Activated CD4-positive, alpha-beta T cell treated with anti-CD3 and anti-CD28 coated beads, Interleukin-2, amount 10 ng/mL, durations not matched to agents 7 days and 5 days (primary cell): ENCODE measurements around the gene POGLUT2. TPM values are rescaled to one million over a fixed set of nuclear protein-coding genes. Genes with fewer than 3 reads are reported as not detected.

Experiments used
- CTCF ChIA-PET: fragments of 350-600 bp; sonication (Branson Sonifier 250); formaldehyde crosslinking; loops from one replicate; lab custom pipeline; 2021; ENCODE audit warnings: antibody characterized with exemption; lab: Charles Lee
- POLR2A ChIA-PET: fragments of 350-600 bp; sonication (Branson Sonifier 250); formaldehyde crosslinking; loops from one replicate; lab custom pipeline; 2021; ENCODE audit warnings: antibody characterized with exemption; lab: Charles Lee
- DNase-seq: peaks from one replicate; pipeline ENCODE4 v3.0.0-alpha.2; 2020
- H3K27ac Mint-ChIP-seq: one replicate; pipeline ENCODE4 v1.8.0; 2021; ENCODE audit warnings: mild to moderate bottlenecking, moderate library complexity, mixed read lengths
- H3K27me3 Mint-ChIP-seq: one replicate; pipeline ENCODE4 v1.8.0; 2021; ENCODE audit warnings: mixed read lengths
- H3K36me3 Mint-ChIP-seq: one replicate; pipeline ENCODE4 v1.8.0; 2021; ENCODE audit warnings: low read depth, mixed read lengths
- H3K4me1 Mint-ChIP-seq: one replicate; pipeline ENCODE4 v1.8.0; 2021; ENCODE audit warnings: mixed read lengths
- H3K4me3 Mint-ChIP-seq: one replicate; pipeline ENCODE4 v1.8.0; 2021; ENCODE audit warnings: mild to moderate bottlenecking, moderate library complexity, mixed read lengths
- H3K9me3 Mint-ChIP-seq: one replicate; pipeline ENCODE4 v1.8.0; 2021; ENCODE audit warnings: mixed read lengths
- total RNA-seq, 2 experiments: library from RNA; stranded (reverse); gene quantifications; one replicate each; pipeline ENCODE4 v1.2.3, GENCODE V29; 2021

Gene POGLUT2
- total RNA-seq, 2 experiments from 2014 or later: 6.8 to 7.6 TPM

DNA sequence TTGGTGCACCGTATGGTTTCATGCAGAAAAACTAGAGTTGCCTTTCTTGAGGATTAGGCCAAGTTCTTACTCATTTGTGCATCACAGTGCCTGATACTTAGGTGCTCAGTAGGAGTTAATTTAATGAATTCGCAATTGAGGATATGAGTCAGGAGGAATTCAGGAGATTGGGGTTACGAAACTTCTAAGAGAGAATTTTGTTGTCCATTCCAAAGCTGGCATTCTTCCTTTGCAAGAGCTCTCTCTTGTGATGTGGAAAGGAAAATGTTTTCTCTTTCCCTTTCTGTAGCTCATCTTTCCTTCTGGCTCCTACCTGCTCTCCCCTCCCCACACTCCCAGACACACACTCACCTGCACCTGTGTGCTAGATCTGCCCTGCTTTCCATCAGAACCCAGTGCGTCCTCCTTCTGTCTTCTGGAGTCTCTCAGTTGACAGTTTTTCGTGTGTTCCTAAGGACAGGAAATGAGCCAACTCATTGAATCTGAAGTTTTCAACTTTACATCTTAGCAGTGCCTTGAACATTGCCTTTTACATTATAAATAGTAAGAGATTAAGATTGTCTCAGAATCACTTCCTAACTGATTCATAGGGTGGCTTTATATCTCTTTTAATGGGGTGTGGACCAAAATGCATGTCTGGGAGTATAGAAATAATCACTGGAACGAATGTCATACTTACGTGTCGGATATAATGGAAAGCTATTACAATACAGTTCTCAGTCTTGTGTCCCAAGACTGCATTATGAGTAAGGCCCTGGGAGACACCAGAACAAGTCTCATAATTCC, 27.3 kb upstream of the POGLUT2 start:
- H3K27ac Mint-ChIP-seq: no peak overlapping the region
- H3K9me3 Mint-ChIP-seq: no peaks in the 10 kb centered on the region
- no peak overlapping the region for H3K4me3 Mint-ChIP-seq
- CTCF ChIA-PET: no interaction called here
- peaks cover 24% of the 10 kb centered on the region for H3K36me3 Mint-ChIP-seq
- no peak for DNase-seq
- POLR2A ChIA-PET: interaction anchor here (0.6 kb wide), 1 partner anchor 19 kb away, joined by 3 read pairs; no protein-coding TSS in a partner anchor
- H3K4me1 Mint-ChIP-seq: no peaks in the 10 kb centered on the region
- no peaks in the 10 kb centered on the region for H3K27me3 Mint-ChIP-seq

DNA sequence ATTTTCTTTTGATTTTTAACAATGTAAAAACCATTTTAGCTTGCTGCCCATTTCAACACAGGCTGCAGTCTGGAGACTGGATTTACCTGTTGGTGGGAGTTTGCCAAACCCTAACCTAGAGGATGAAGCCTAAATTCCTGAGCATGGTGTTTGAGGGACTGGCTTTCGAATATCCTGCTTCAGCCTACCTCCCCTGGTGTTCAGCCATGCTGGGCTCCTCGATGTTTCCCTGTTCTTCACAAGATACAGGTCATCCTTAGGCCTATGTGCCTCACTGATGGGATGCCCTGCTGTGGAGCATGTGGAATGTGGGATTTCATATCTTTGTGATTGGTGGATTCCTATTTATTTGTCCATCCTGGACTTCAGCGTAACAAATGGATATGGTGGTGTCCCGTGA, 26.6 kb upstream of the POGLUT2 start:
- Mint-ChIP-seq H3K4me3 (no peak overlapping the region), H3K9me3 (no peaks in the 10 kb centered on the region), H3K36me3 (peaks cover 25% of the 10 kb centered on the region), H3K27me3 (no peaks in the 10 kb centered on the region), H3K27ac (no peak overlapping the region), H3K4me1 (no peaks in the 10 kb centered on the region)
- POLR2A ChIA-PET: interaction anchor here (0.6 kb wide), 1 partner anchor 20 kb away, joined by 3 read pairs; no protein-coding TSS in a partner anchor
- CTCF ChIA-PET: interaction anchor here (2.2 kb wide), 1 partner anchor 25 kb away, joined by 7 read pairs; no protein-coding TSS in a partner anchor
- DNase-seq: no peak

DNA sequence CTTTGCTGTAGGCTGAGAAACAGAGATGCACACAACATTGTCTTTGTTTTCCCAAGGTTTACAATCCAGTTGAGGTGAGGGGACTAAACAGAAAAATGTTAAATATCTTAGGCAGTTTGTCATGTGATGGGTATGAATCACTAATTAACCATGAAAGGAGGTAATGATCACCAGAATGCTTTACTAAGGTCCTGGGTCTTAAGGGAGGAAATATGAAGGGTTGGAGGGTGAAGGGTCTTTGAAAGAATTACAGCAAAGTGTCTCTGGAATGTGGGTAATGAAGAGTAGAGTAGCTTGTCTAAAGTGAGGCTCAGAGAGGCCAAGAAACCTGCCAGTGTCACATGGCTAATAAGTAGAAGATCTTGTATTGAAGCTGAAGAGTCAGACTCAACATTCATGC, 19.1 kb upstream of the POGLUT2 start:
- Mint-ChIP-seq H3K4me1 (peaks cover 12% of the 10 kb centered on the region), H3K9me3 (no peaks in the 10 kb centered on the region), H3K36me3 (peaks cover 32% of the 10 kb centered on the region), H3K4me3 (no peak overlapping the region), H3K27me3 (no peaks in the 10 kb centered on the region), H3K27ac (no peak overlapping the region)
- no peak for DNase-seq
- ChIA-PET CTCF (interaction anchor here (1.7 kb wide), 1 partner anchor 18 kb away, joined by 7 read pairs; no protein-coding TSS in a partner anchor), POLR2A (no interaction called here)

DNA sequence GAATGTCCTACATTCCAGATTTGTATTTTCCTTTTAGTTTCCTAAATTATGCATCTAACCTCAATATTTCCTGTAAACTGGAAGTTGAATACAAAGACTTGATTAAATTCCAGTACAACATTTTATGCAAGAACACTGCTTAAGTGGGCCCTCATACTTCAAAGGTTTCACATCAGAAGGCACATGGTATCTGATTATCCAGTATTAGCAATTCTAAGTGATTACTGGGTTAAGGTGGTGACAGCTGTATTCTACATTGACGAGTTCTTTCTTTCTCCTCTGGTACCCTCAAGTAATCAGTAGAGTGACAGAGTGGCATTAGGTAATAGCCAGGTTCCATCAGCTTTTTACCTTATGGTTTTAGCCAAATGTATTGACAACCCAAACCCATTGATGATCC, 18.5 kb upstream of the POGLUT2 start:
- ChIA-PET POLR2A (no interaction called here), CTCF (interaction anchor here (0.6 to 1.7 kb wide), 3 partner anchors 17 to 350 kb away, joined by 3 to 7 read pairs (median 3); no protein-coding TSS in a partner anchor)
- no peaks in the 10 kb centered on the region for H3K27me3 Mint-ChIP-seq
- H3K4me3 Mint-ChIP-seq: no peak overlapping the region
- peaks cover 31% of the 10 kb centered on the region for H3K36me3 Mint-ChIP-seq
- H3K27ac Mint-ChIP-seq: no peak overlapping the region
- H3K9me3 Mint-ChIP-seq: no peaks in the 10 kb centered on the region
- no peak for DNase-seq
- H3K4me1 Mint-ChIP-seq: peaks cover 19% of the 10 kb centered on the region

DNA sequence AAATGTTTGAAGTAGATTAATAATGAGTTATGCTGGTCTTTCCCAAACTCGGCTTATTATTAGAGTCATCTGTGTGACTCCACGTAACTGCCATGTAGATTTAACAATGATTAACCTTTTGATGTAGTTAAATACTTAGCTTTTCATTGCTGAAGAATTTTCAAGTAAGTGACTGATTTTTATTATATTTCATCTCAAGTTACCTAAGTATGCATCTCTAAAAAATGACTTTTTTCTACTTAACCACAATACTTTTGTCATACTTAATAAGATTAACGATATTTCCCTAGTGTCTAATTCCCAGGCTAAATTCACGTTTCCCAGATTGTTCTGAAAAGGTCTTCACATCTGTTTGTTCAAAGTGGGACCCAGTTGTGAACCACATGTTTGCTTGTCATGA, 17.9 kb upstream of the POGLUT2 start:
- no peak overlapping the region for H3K4me3 Mint-ChIP-seq
- peaks cover 31% of the 10 kb centered on the region for H3K36me3 Mint-ChIP-seq
- peaks cover 4% of the 10 kb centered on the region for H3K9me3 Mint-ChIP-seq
- ChIA-PET POLR2A (no interaction called here), CTCF (interaction anchor here (1.2 to 1.7 kb wide), 2 partner anchors 16 to 24 kb away, joined by 3 to 7 read pairs; no protein-coding TSS in a partner anchor)
- no peak overlapping the region for H3K27ac Mint-ChIP-seq
- H3K4me1 Mint-ChIP-seq: peaks cover 24% of the 10 kb centered on the region
- DNase-seq: no peak
- no peaks in the 10 kb centered on the region for H3K27me3 Mint-ChIP-seq

DNA sequence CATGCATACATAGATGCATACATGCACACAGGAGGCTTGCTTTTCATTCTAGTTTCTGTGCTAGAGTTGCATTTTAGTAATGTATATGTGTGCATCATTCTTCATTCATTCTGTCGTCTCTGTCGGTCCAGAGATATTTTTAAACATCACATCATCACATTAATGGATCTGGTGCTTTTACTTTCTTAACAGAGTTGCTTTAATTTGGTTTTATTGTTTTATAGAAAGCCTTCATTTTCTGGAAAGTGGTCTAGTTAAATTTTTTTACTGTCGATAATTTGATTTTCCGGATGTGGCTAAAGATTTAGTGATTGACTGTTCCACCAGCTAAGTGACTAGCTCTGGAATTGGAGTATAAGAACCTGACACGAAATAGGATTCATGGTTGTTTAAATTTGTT, 17.0 kb upstream of the POGLUT2 start:
- Mint-ChIP-seq H3K27ac (no peak overlapping the region), H3K4me1 (peaks cover 24% of the 10 kb centered on the region), H3K27me3 (no peaks in the 10 kb centered on the region), H3K9me3 (peaks cover 4% of the 10 kb centered on the region), H3K4me3 (no peak overlapping the region), H3K36me3 (peaks cover 37% of the 10 kb centered on the region)
- ChIA-PET POLR2A (no interaction called here), CTCF (interaction anchor here (1.2 kb wide), 1 partner anchor 23 kb away, joined by 3 read pairs; no protein-coding TSS in a partner anchor)
- no peak for DNase-seq

DNA sequence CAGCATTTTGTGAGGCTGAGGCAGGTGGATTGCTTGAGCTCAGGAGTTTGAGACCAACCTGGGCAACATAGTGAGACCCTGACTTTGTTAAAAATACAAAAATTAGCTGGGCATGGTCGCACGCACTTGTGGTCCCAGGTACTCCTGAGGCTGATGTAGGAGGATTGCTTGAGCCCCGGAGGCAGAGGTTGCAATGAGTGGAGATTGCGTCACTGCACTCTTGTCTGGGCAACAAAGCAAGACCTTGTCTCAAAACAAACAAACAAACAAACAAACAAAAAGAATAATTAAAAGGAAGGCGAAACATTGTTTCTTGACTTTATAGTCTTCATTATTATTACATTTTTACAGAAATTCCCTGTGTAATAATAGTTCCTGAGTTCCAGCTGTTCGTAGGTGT, 16.0 kb upstream of the POGLUT2 start:
- ChIA-PET CTCF (interaction anchor here (2.7 kb wide), 1 partner anchor 14 kb away, joined by 16 read pairs; no protein-coding TSS in a partner anchor), POLR2A (no interaction called here)
- no peaks in the 10 kb centered on the region for H3K27me3 Mint-ChIP-seq
- H3K36me3 Mint-ChIP-seq: peaks cover 38% of the 10 kb centered on the region
- H3K4me3 Mint-ChIP-seq: no peak overlapping the region
- DNase-seq: no peak
- peaks cover 4% of the 10 kb centered on the region for H3K9me3 Mint-ChIP-seq
- H3K27ac Mint-ChIP-seq: no peak overlapping the region
- peaks cover 26% of the 10 kb centered on the region for H3K4me1 Mint-ChIP-seq

DNA sequence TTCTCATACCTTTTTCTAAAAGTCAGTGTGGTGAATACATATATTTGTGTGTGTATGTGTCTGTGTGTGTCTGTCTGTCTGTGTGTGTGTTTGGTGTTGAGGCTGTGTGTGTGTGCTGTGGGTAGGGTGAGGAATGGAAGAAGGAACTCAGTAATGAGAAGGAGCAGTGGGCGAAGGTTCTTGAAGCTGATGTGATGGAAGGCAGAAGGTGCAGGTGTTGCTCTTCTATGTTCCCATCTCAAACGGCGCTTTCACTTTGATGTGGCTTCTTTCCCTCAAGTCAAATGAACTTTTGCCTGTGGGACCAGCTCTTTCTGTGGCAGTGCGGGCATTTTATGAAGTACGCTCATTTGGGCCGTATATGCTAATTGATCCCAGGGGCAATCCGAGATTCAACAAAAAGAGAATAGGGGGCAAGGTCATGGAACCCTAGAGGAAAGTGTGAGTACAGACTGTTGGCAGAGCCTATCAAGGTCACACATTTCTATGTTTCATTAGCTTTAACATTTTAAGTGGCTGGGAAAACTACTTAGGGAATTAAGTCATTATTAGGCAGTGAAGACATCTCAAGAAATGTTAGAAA, 15.3 kb upstream of the POGLUT2 start:
- Mint-ChIP-seq H3K9me3 (peaks cover 4% of the 10 kb centered on the region), H3K36me3 (peaks cover 35% of the 10 kb centered on the region), H3K4me1 (peaks cover 26% of the 10 kb centered on the region), H3K4me3 (no peak overlapping the region), H3K27ac (no peak overlapping the region), H3K27me3 (no peaks in the 10 kb centered on the region)
- DNase-seq: no peak
- POLR2A ChIA-PET: no interaction called here
- CTCF ChIA-PET: interaction anchor here (0.6 to 2.7 kb wide), 2 partner anchors 13 to 205 kb away, joined by 3 to 16 read pairs; no protein-coding TSS in a partner anchor

DNA sequence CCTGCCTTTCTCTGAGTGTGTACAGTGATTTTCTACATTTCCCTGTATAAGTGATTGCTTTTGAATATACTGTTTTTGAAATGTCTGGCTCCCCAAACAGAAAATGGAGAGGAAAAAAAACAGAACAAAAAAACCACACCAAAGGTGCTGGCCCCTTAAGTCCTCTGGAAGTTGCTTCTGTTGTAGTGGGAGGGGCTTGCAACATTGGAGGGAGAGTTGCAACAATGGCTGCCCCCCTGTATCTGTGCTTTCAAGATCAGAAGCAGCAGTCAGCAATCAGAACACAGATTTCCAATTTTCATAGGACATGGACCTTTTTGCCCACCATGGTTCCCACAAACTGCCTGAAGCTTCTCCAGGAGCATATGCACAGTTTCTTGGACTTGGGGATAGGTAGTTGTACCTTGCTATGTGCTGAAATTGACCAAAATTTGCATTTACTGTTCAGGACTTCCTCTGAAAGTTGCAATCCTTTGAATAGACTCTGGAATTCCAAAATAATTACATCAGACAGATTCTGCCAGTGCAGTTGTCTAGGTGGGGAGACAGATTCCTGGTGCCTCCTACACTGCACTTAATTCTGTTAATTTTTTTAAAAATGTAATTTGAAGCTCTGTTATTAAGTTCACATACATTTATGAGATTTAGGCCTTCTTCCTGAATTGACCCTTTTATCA, 14.0 kb upstream of the POGLUT2 start:
- CTCF ChIA-PET: interaction anchor here (0.9 to 2.7 kb wide), 2 partner anchors 9 to 12 kb away, joined by 3 to 16 read pairs; no protein-coding TSS in a partner anchor
- Mint-ChIP-seq H3K27me3 (no peaks in the 10 kb centered on the region), H3K4me1 (peaks cover 27% of the 10 kb centered on the region), H3K9me3 (peaks cover 4% of the 10 kb centered on the region), H3K36me3 (peaks cover 33% of the 10 kb centered on the region), H3K27ac (no peak overlapping the region), H3K4me3 (no peak overlapping the region)
- POLR2A ChIA-PET: no interaction called here
- DNase-seq: no peak

DNA sequence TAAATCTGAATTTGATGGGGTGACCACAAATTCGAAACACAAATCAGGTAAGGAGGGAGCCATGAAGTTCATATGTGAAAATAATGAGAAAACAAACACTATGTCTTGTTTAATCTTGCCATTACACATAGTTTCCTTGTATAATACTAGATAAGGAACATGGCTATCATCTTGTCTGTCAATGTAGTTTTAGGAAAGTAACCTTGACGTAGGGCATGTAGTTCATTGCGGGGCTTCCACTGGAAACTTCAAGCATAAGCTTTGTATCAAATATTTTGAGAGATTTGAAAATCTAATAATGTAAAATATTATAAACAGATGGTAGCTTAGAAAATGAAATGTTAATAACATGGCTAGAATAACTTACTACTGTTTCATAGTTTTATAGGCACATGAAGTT, 8.9 kb upstream of the POGLUT2 start:
- Mint-ChIP-seq H3K36me3 (peaks cover 40% of the 10 kb centered on the region), H3K9me3 (peaks cover 4% of the 10 kb centered on the region), H3K27ac (no peak overlapping the region), H3K27me3 (no peaks in the 10 kb centered on the region), H3K4me1 (peaks cover 22% of the 10 kb centered on the region), H3K4me3 (no peak overlapping the region)
- ChIA-PET POLR2A (no interaction called here), CTCF (interaction anchor here (0.7 to 2.2 kb wide), 4 partner anchors 19 to 33 kb away, joined by 3 to 6 read pairs (median 3); no protein-coding TSS in a partner anchor)
- DNase-seq: no peak

DNA sequence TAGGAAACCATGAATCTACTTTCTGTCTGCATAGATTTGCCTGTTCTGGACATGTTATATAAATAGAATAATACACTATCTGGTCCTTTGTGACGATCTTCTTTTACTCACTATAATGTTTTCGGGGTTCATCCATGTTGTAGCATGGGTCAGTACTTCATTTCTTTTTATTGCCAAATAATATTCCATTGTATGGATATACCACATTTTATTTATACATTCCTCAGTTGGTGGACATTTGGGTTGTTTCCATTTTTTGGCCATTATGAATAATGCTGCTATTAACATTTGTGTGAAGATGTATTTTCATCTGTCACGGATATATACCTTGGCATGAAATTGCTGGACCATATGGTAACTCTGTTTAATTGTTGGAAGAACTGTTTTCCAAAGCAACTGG, 6.9 kb upstream of the POGLUT2 start:
- DNase-seq: no peak
- no peak overlapping the region for H3K4me3 Mint-ChIP-seq
- no peaks in the 10 kb centered on the region for H3K27me3 Mint-ChIP-seq
- ChIA-PET CTCF (no interaction called here), POLR2A (no interaction called here)
- H3K27ac Mint-ChIP-seq: no peak overlapping the region
- H3K9me3 Mint-ChIP-seq: no peaks in the 10 kb centered on the region
- peaks cover 24% of the 10 kb centered on the region for H3K36me3 Mint-ChIP-seq
- H3K4me1 Mint-ChIP-seq: peaks cover 28% of the 10 kb centered on the region
